Smooth muscle cell of the brain vasculature (primary cell): ENCODE results near the gene GAS6.

ENCODE experiments used
- DNase-seq: peaks from one replicate; pipeline ENCODE4 v3.0.0-alpha.2; 2012; ENCODE audit warnings: low read depth, low spot score

The GAS6 gene

GRCh38 chr13:113887700-113888201 lies 23.9 kb upstream of the GAS6 start:
- DNase-seq: no peak

GRCh38 chr13:113886561-113887112 lies 22.8 kb upstream of the GAS6 start:
- DNase-seq: no peak

- no peak for DNase-seq
These were observed 20.9 kb upstream of the GAS6 start for GRCh38 chr13:113884821-113885220.

- DNase-seq: no peak
These were observed 20.3 kb upstream of the GAS6 start for GRCh38 chr13:113883921-113884804.

- no peak for DNase-seq
These were observed 19.5 kb upstream of the GAS6 start for GRCh38 chr13:113883314-113883811.

- DNase-seq: no peak
These were observed 18.8 kb upstream of the GAS6 start for GRCh38 chr13:113882716-113883115.

GRCh38 chr13:113882267-113882630 lies 18.4 kb upstream of the GAS6 start:
- DNase-seq: no peak

- no peak for DNase-seq
These were observed 17.9 kb upstream of the GAS6 start for GRCh38 chr13:113881614-113882266.

GRCh38 chr13:113880651-113881611 lies 17.1 kb upstream of the GAS6 start:
- DNase-seq: no peak

GRCh38 chr13:113879494-113880360 lies 15.9 kb upstream of the GAS6 start:
- DNase-seq: no peak

- DNase-seq: no peak
These were observed 15.1 kb upstream of the GAS6 start for GRCh38 chr13:113879017-113879416.

GRCh38 chr13:113877149-113877990 lies 13.5 kb upstream of the GAS6 start:
- no peak for DNase-seq

GRCh38 chr13:113876346-113877148 lies 12.7 kb upstream of the GAS6 start:
- DNase-seq: no peak

- DNase-seq: no peak
These were observed 12.0 kb upstream of the GAS6 start for GRCh38 chr13:113875837-113876281.

- DNase-seq: no peak
These were observed 11.5 kb upstream of the GAS6 start for GRCh38 chr13:113875429-113875815.

GRCh38 chr13:113874579-113875428 lies 10.9 kb upstream of the GAS6 start:
- no peak for DNase-seq

- no peak for DNase-seq
These were observed 10.3 kb upstream of the GAS6 start for GRCh38 chr13:113874177-113874576.

- no peak for DNase-seq
These were observed 5.4 kb upstream of the GAS6 start for GRCh38 chr13:113869263-113869662.
